Measurements from ENCODE around the gene KCTD13. TPM values are rescaled to one million over a fixed set of nuclear protein-coding genes. Genes with fewer than 3 reads are reported as not detected.

Gene KCTD13
- total and polyA plus RNA-seq, 10 of the 15 experiments (the other 5 are each of a cell fraction or from before 2014, with no cell fraction given): 3.3 to 29.2 (median 12.5) TPM

- in situ Hi-C loops (cut with MboI): no loop called here
- ChIA-PET POLR2A (interaction anchor here (0.8 to 6.0 kb wide), 7 partner anchors 11 to 156 kb away, joined by 4 to 53 read pairs (median 9); partner anchors contain the start of genes INO80E, KCTD13, PAGR1 and TMEM219), SMC1A (ENCODE audit: uncharacterized antibody, unreplicated experiment) (interaction anchor here (1.0 to 2.8 kb wide), 6 partner anchors 8 to 124 kb away, joined by 3 to 20 read pairs (median 4); partner anchors contain the start of gene TMEM219), RAD21 (ENCODE audit: unreplicated experiment) (interaction anchor here (1.1 to 2.3 kb wide), 4 partner anchors 10 to 182 kb away, joined by 3 to 19 read pairs (median 5); partner anchors contain the start of genes HIRIP3, INO80E, KIF22 and TMEM219), CTCF (interaction anchor here (0.7 to 2.2 kb wide), 8 partner anchors 10 to 169 kb away, joined by 3 to 21 read pairs (median 5); partner anchors contain the start of genes HIRIP3, KCTD13, PAGR1 and TMEM219)
- BruUV-seq (replicated peaks): no TSS peak
- no peaks in the 10 kb centered on the region for H3K27me3 ChIP-seq (replicated peaks in 1 of 2; ENCODE audit: control insufficient read depth in 2 of 2, insufficient read depth in 2 of 2, low read length in 1 of 2)
- no peak for TF ChIP-seq EGR1 (IDR thresholded peaks at IDR 0.05; ENCODE audit: borderline replicate concordance in 1 of 2, low read depth in 2 of 2, low read length in 2 of 2)
- no peak for TF ChIP-seq IRF3 (IDR thresholded peaks at IDR 0.05)
- TF ChIP-seq, protein P1, sequence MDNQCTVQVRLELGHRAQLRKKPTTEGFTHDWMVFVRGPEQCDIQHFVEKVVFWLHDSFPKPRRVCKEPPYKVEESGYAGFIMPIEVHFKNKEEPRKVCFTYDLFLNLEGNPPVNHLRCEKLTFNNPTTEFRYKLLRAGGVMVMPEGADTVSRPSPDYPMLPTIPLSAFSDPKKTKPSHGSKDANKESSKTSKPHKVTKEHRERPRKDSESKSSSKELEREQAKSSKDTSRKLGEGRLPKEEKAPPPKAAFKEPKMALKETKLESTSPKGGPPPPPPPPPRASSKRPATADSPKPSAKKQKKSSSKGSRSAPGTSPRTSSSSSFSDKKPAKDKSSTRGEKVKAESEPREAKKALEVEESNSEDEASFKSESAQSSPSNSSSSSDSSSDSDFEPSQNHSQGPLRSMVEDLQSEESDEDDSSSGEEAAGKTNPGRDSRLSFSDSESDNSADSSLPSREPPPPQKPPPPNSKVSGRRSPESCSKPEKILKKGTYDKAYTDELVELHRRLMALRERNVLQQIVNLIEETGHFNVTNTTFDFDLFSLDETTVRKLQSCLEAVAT (IDR thresholded peaks at IDR 0.05): no peak
- TF ChIP-seq RUNX3 (IDR thresholded peaks at IDR 0.05; ENCODE audit: low read length): no peak
- no peak for TF ChIP-seq IKZF2 (IDR thresholded peaks at IDR 0.05)
- no peak for TF ChIP-seq SIX5 (IDR thresholded peaks at IDR 0.05; ENCODE audit: low read depth, low read length, severe bottlenecking)
- no peak for TF ChIP-seq NFIC (IDR thresholded peaks at IDR 0.05; ENCODE audit: low read depth, low read length)
- no peak for TF ChIP-seq ZBTB11 (CRISPR knock-in tag; IDR thresholded peaks at IDR 0.05)
- no peak for TF ChIP-seq PAX8 (IDR thresholded peaks at IDR 0.05)
- TF ChIP-seq SUZ12 (IDR thresholded peaks at IDR 0.05; ENCODE audit: unreplicated experiment): no peak
- TF ChIP-seq ATF2 (IDR thresholded peaks at IDR 0.05; ENCODE audit: low read length): no peak
- TF ChIP-seq, protein P2, sequence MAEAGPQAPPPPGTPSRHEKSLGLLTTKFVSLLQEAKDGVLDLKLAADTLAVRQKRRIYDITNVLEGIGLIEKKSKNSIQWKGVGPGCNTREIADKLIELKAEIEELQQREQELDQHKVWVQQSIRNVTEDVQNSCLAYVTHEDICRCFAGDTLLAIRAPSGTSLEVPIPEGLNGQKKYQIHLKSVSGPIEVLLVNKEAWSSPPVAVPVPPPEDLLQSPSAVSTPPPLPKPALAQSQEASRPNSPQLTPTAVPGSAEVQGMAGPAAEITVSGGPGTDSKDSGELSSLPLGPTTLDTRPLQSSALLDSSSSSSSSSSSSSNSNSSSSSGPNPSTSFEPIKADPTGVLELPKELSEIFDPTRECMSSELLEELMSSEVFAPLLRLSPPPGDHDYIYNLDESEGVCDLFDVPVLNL (IDR thresholded peaks at IDR 0.05; ENCODE audit: low read depth, low read length): no peak
- no peak for TF ChIP-seq POLR2AphosphoS2 (IDR thresholded peaks at IDR 0.05; ENCODE audit: low read depth, low read length)
- TF ChIP-seq BCL11A (IDR thresholded peaks at IDR 0.05; ENCODE audit: low read depth, low read length): no peak
- H3K4me2 ChIP-seq (ENCODE audit: control insufficient read depth, insufficient read depth): no peak overlapping the region
- no peak for ATAC-seq
- H3K9me3 ChIP-seq (replicated peaks; ENCODE audit: control insufficient read depth, insufficient read depth, low read length): no peaks in the 10 kb centered on the region; the same call in 2 of the 3 replicates
- no peak overlapping the region for H3K4me3 ChIP-seq
- 89% methylated on average over 1 of the region's 1 CpG for WGBS (ENCODE audit: insufficient coverage, insufficient replicate concordance, low lambda C conversion rate, missing lambda C conversion rate)
- no peak overlapping the region for H3K27ac ChIP-seq (ENCODE audit: control insufficient read depth, insufficient read depth)
- no peaks in the 10 kb centered on the region; a peak in 2 of 4 replicates for H3K36me3 ChIP-seq (ENCODE audit: control insufficient read depth in 2 of 2, insufficient read depth in 2 of 2, low read length in 1 of 2)
- intact Hi-C loops (cut with micrococcal nuclease; ENCODE audit: unreplicated experiment): no loop called here
- peaks cover 37% of the 10 kb centered on the region for H3K79me2 ChIP-seq (ENCODE audit: control insufficient read depth, insufficient read depth, low read length)
- H3K4me1 ChIP-seq (ENCODE audit: control insufficient read depth, insufficient read depth, low read length): peaks cover 9% of the 10 kb centered on the region; the same call in 1 of the 2 replicates
- H4K20me1 ChIP-seq (ENCODE audit: control insufficient read depth, insufficient read depth): no peaks in the 10 kb centered on the region
- DNase-seq (ENCODE audit: low read depth, low spot score): no peak
- no peak for FAIRE-seq
- no peak overlapping the region for H2AFZ ChIP-seq (ENCODE audit: control insufficient read depth, low read depth, low read length)
- H3K9ac ChIP-seq (ENCODE audit: control insufficient read depth, insufficient read depth, low read length): no peak overlapping the region
Measured at GRCh38 chr16:29972500-29972899, 46.5 kb upstream of the KCTD13 start.

Measured in GM12878 (cell line).